HEK293 (cell line): ENCODE results near the gene SIAH2.

Experiments
- AEBP2 ChIP-seq: fragments of 450-650 bp; formaldehyde crosslinking; IDR thresholded peaks from 2 replicates; pipeline ENCODE4 v1.5.1; 2016; ENCODE audit warnings: missing biosample characterization, missing genetic modification characterization, borderline replicate concordance
- CTCF ChIP-seq: fragments of 450-650 bp; formaldehyde crosslinking; IDR thresholded peaks from 2 replicates; pipeline ENCODE4 v1.5.1; 2016; ENCODE audit warnings: missing biosample characterization, missing genetic modification characterization
- PATZ1 ChIP-seq: fragments of 450-650 bp; formaldehyde crosslinking; IDR thresholded peaks from 2 replicates; pipeline ENCODE4 v1.5.1; 2016; ENCODE audit warnings: missing biosample characterization, missing genetic modification characterization
- WT1 ChIP-seq: fragments of 450-650 bp; formaldehyde crosslinking; IDR thresholded peaks from 2 replicates; pipeline ENCODE4 v1.5.1; 2016; ENCODE audit warnings: missing biosample characterization, missing genetic modification characterization
- ZBTB10 ChIP-seq: fragments of 450-650 bp; formaldehyde crosslinking; IDR thresholded peaks from 2 replicates; pipeline ENCODE4 v1.5.1; 2016; ENCODE audit warnings: missing biosample characterization, missing genetic modification characterization
- ZNF645 ChIP-seq: fragments of 450-650 bp; formaldehyde crosslinking; IDR thresholded peaks from 2 replicates; pipeline ENCODE4; 2016; ENCODE audit warnings: missing biosample characterization, missing genetic modification characterization

- TF ChIP-seq CTCF (tag by site-specific recombination) (no peak), AEBP2 (tag by site-specific recombination) (no peak), ZBTB10 (no peak), PATZ1 (no peak), WT1 (tag by site-specific recombination) (no peak), ZNF645 (tag by site-specific recombination) (no peak)
Measured at GRCh38 chr3:150765949-150766720, 3.2 kb upstream of the SIAH2 start.
